Thoracic aorta endothelial cell (primary cell): ENCODE data around the gene SIGLEC9. TPM values are rescaled to one million over a fixed set of nuclear protein-coding genes. Genes with fewer than 3 reads are reported as not detected.

Experiments used
- total RNA-seq: library from RNA; depleted of rRNA; stranded (reverse); fragments of >200 nt; gene quantifications from 2 replicates; pipeline ENCODE4 v1.2.3, GENCODE V29; 2012

The SIGLEC9 gene
- total RNA-seq, result not detected in 2 replicates

DNA sequence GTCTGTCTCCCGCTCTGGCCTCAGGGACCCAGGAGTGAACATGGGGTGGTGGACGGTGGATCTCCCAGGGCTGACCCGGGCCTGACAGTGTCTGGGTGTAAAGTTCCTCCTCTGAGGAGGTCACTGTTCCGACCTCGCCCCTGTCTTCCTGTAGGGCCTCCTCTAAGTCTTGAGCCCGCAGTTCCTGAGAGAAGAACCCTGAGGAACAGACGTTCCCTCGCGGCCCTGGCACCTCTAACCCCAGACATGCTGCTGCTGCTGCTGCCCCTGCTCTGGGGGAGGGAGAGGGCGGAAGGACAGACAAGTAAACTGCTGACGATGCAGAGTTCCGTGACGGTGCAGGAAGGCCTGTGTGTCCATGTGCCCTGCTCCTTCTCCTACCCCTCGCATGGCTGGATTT lies at the start of gene SIGLEC9:
Gene SIGLEC9, plus strand, starts transcription at position 178 of the 400 bp plus-strand sequence. Its CDS starts 69 bp downstream, at position 247.

DNA sequence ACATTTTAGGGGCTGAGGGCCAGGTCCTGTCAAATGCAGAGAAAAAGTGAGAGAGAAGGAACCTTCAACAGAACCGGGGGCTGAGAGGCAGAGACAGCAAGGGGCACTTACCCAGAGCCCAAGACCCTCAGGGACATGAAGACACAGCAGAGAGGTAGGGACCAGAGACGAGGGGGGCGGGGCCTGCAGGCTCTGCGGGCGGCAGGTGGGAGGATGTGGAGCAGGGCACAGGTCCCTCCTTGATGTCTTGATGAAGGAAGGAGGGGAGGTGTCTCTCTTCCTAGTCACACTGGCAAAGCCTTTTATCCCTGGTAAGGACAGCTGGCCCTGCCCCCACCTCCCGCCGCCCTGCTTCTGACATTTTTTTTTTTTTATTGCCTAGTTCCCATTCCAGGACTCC lies 42.1 kb upstream of the SIGLEC9 start, which contains the start of gene KLK14:
Gene KLK14, minus strand, starts transcription at position 277 of the 400 bp plus-strand sequence. Its CDS starts 273 bp downstream, at position 4.

GRCh38 chr19:51108066-51108804 lies 16.5 kb upstream of the SIGLEC9 start, which contains the start of gene CTU1:
CTU1 (minus strand) TSS chr19:51108409; CDS start chr19:51104569, 3,840 bp downstream.

GRCh38 chr19:51142119-51142518 lies 17.4 kb downstream of the SIGLEC9 start, which contains the start of gene SIGLEC7:
SIGLEC7 (plus strand) TSS chr19:51142301; CDS start chr19:51142370, 69 bp downstream.

Other genes starting within 250 kb of the SIGLEC9 start
- gene KLK4, start 213.5 kb upstream of the SIGLEC9 start, total RNA-seq, result not detected in 2 replicates
- not detected in 2 replicates for gene KLK5, start 171.9 kb upstream of the SIGLEC9 start, total RNA-seq
- 0.14 TPM in 1 of 2 replicates, not detected in the other for gene KLK6, start 155.3 kb upstream of the SIGLEC9 start, total RNA-seq
- not detected in 2 replicates for gene KLK7, start 141.0 kb upstream of the SIGLEC9 start, total RNA-seq
- not detected in 2 replicates for gene KLK8, start 123.3 kb upstream of the SIGLEC9 start, total RNA-seq
- gene KLK10, start 105.2 kb upstream of the SIGLEC9 start, total RNA-seq, result not detected in 2 replicates
- gene KLK11, start 98.3 kb upstream of the SIGLEC9 start, total RNA-seq, result not detected in 2 replicates
- not detected in 2 replicates for gene KLK12, start 89.9 kb upstream of the SIGLEC9 start, total RNA-seq
- not detected in 2 replicates for gene KLK13, start 59.8 kb upstream of the SIGLEC9 start, total RNA-seq
- not detected in 2 replicates for gene KLK14, start 42.0 kb upstream of the SIGLEC9 start, total RNA-seq
- gene CTU1, start 16.5 kb upstream of the SIGLEC9 start, total RNA-seq, result 4.3 and 5.0 TPM in 2 replicates
- not detected in 2 replicates for gene SIGLEC7, start 17.4 kb downstream of the SIGLEC9 start, total RNA-seq
- gene CD33, start 100.2 kb downstream of the SIGLEC9 start, total RNA-seq, result not detected in 2 replicates
- not detected in 2 replicates for gene SIGLECL1, start 126.2 kb downstream of the SIGLEC9 start, total RNA-seq
- not detected in 2 replicates for gene IGLON5, start 186.7 kb downstream of the SIGLEC9 start, total RNA-seq
- gene VSIG10L, start 217.2 kb downstream of the SIGLEC9 start, total RNA-seq, result 0.27 and 0.29 TPM in 2 replicates
- gene ETFB, start 241.5 kb downstream of the SIGLEC9 start, total RNA-seq, result 47.1 and 71.4 TPM in 2 replicates
- not detected in 2 replicates for gene CLDND2, start 244.1 kb downstream of the SIGLEC9 start, total RNA-seq
- gene NKG7, start 247.7 kb downstream of the SIGLEC9 start, total RNA-seq, result not detected in 2 replicates